Left hindlimb (tissue), 1 donor: ENCODE data around the gene GLA.

Experiments
- DNase-seq: peaks from one replicate; pipeline ENCODE4 v3.0.0-alpha.2; 2018

Gene GLA

GRCh38 chrX:101348452-101349192 is 59.1 kb downstream of the GLA start, which contains the start of gene TIMM8A:
TSS of gene TIMM8A (minus strand) at chrX:101348742. CDS start at chrX:101348664, 78 bp downstream.
- DNase-seq = peak; percentile 82

GRCh38 chrX:101347859-101348451 is 59.8 kb downstream of the GLA start:
- DNase-seq = no peak
